Measurements from ENCODE around the gene SCAI. TPM values are rescaled to one million over a fixed set of nuclear protein-coding genes. Genes with fewer than 3 reads are reported as not detected.
A peak's percentile ranks its signal among the peaks of the same experiment; 100 is the strongest.

SCAI gene
- total RNA-seq, 1 experiment from 2014 or later, result 4.7 TPM

DNA sequence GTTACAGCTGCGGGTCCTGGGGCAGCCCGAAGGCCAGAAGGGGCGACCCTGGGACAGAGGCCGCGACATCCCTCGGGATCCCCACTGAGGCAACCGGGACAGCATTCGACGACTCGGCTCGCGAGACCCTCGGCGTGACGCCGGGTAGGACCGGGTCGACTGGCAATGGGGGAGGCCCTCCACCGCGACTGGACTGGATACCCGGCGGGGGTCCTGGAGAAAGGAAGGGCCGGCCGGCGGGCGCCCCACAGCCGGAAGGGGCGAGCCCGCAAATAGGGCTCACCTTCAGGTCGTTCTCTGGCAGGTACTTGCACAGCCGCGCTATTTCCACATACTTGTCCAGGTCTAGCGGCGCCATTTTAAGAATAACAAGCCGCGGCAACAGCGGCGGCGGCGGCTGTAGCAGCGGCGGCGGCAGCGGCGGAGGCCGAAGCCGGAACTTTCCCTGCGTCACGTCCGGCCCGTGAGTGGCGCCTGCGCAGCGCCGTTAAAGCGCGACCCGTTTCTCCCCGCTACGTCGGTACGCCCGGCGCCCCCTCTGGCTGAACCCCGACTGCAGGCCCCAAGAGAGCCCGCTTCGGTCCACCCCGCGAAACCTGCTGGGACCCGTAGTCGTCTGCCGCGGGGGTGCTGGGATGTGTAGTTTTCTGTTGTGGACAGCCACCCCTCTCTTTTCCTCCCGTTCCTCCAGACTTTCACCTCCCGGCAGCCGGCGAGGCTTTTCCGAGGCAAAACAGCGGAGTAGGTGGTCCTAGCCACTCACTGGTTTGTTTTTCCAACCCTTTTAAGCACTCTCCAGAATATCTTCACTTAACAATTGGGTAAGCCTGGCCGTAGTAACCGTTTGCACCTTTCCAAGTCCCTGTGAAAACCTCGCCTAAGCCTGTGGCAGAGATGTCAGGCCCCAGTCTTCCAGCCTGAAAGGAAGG is 46.3 kb upstream of the SCAI start, which contains the start of gene PPP6C:
TSS of gene PPP6C (minus strand) at position 443 of the 929 bp plus-strand sequence. CDS start at position 358, 85 bp downstream.
- DNase-seq (ENCODE audit: low read depth, low spot score) (peak; percentile 67), ATAC-seq (peak; percentile 99)
- ChIA-PET POLR2A (no interaction called here), CTCF (no interaction called here)
- no peaks in the 10 kb centered on the region for H3K27me3 ChIP-seq (ENCODE audit: control insufficient read depth, insufficient read depth, low read length)
- TF ChIP-seq CTCF (IDR thresholded peaks at IDR 0.05) (peak; percentile 79), TCF7L2 (IDR thresholded peaks at IDR 0.05; ENCODE audit: low read depth, low read length) (no peak), SIN3A (IDR thresholded peaks at IDR 0.05; ENCODE audit: borderline replicate concordance, insufficient read depth, low read depth, low read length) (peak; percentile 1; the same call in 1 of the 2 replicates), POLR2AphosphoS5 (IDR thresholded peaks at IDR 0.05; ENCODE audit: low read depth, low read length) (peak; percentile 82)
- TF ChIP-seq, protein P1, sequence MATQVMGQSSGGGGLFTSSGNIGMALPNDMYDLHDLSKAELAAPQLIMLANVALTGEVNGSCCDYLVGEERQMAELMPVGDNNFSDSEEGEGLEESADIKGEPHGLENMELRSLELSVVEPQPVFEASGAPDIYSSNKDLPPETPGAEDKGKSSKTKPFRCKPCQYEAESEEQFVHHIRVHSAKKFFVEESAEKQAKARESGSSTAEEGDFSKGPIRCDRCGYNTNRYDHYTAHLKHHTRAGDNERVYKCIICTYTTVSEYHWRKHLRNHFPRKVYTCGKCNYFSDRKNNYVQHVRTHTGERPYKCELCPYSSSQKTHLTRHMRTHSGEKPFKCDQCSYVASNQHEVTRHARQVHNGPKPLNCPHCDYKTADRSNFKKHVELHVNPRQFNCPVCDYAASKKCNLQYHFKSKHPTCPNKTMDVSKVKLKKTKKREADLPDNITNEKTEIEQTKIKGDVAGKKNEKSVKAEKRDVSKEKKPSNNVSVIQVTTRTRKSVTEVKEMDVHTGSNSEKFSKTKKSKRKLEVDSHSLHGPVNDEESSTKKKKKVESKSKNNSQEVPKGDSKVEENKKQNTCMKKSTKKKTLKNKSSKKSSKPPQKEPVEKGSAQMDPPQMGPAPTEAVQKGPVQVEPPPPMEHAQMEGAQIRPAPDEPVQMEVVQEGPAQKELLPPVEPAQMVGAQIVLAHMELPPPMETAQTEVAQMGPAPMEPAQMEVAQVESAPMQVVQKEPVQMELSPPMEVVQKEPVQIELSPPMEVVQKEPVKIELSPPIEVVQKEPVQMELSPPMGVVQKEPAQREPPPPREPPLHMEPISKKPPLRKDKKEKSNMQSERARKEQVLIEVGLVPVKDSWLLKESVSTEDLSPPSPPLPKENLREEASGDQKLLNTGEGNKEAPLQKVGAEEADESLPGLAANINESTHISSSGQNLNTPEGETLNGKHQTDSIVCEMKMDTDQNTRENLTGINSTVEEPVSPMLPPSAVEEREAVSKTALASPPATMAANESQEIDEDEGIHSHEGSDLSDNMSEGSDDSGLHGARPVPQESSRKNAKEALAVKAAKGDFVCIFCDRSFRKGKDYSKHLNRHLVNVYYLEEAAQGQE (IDR thresholded peaks at IDR 0.05; ENCODE audit: insufficient read depth in 1 of 2, low read depth in 2 of 2, low read length in 1 of 2), result no peak
- H3K4me1 ChIP-seq (ENCODE audit: control insufficient read depth, insufficient read depth, low read length), result no peaks in the 10 kb centered on the region
- intact Hi-C loops (cut with micrococcal nuclease; ENCODE audit: unreplicated experiment) (no loop called here), in situ Hi-C loops (cut with HindIII; ENCODE audit: low pct_unique_long_range_greater_than_20kb, low sequenced_read_pairs) (no loop called here)
- H3K9me3 ChIP-seq (ENCODE audit: control insufficient read depth, insufficient read depth, low read depth, low read length), result no peaks in the 10 kb centered on the region
- no TSS peak for BruUV-seq (replicated peaks)
- peaks cover 4% of the 10 kb centered on the region; the same call in 1 of the 2 replicates for H3K36me3 ChIP-seq (ENCODE audit: control insufficient read depth, insufficient read depth, low read length)
- H3K27ac ChIP-seq (ENCODE audit: low read length), result peak within 1 kb of the TSS; percentile 91
- peak within 1 kb of the TSS; percentile 89 to 93 for H3K4me3 ChIP-seq (ENCODE audit: low read depth in 2 of 2, low read length in 2 of 2)

GRCh38 chr9:125189011-125189360 is 45.7 kb upstream of the SCAI start:
- peak overlapping the region; percentile 89 to 93 for H3K4me3 ChIP-seq (ENCODE audit: low read depth in 2 of 2, low read length in 2 of 2)
- in situ Hi-C loops (cut with HindIII; ENCODE audit: low pct_unique_long_range_greater_than_20kb, low sequenced_read_pairs), result no loop called here
- ATAC-seq (peak; percentile 4; the same call in 1 of the 2 replicates), DNase-seq (ENCODE audit: low read depth, low spot score) (no peak)
- H3K4me1 ChIP-seq (ENCODE audit: control insufficient read depth, insufficient read depth, low read length), result no peaks in the 10 kb centered on the region
- H3K27me3 ChIP-seq (ENCODE audit: control insufficient read depth, insufficient read depth, low read length), result no peaks in the 10 kb centered on the region
- peak overlapping the region; percentile 76; the same call in 1 of the 2 replicates for H3K27ac ChIP-seq (ENCODE audit: low read length)
- POLR2A ChIA-PET, result interaction anchor here (0.6 kb wide), 1 partner anchor 309 kb away, joined by 3 read pairs; no protein-coding TSS in a partner anchor
- H3K36me3 ChIP-seq (ENCODE audit: control insufficient read depth, insufficient read depth, low read length), result peaks cover 4% of the 10 kb centered on the region; the same call in 1 of the 2 replicates
- CTCF ChIA-PET, result no interaction called here
- TSS peak; percentile 92 for BruUV-seq (replicated peaks)
- TF ChIP-seq, protein P1 (IDR thresholded peaks at IDR 0.05; ENCODE audit: insufficient read depth in 1 of 2, low read depth in 2 of 2, low read length in 1 of 2), result no peak
- TF ChIP-seq TCF7L2 (IDR thresholded peaks at IDR 0.05; ENCODE audit: low read depth, low read length) (no peak), SIN3A (IDR thresholded peaks at IDR 0.05; ENCODE audit: borderline replicate concordance, insufficient read depth, low read depth, low read length) (peak; percentile 35; the same call in 1 of the 2 replicates), POLR2AphosphoS5 (IDR thresholded peaks at IDR 0.05; ENCODE audit: low read depth, low read length) (no peak), CTCF (IDR thresholded peaks at IDR 0.05) (no peak)
- intact Hi-C loops (cut with micrococcal nuclease; ENCODE audit: unreplicated experiment), result no loop called here
- no peaks in the 10 kb centered on the region for H3K9me3 ChIP-seq (ENCODE audit: control insufficient read depth, insufficient read depth, low read depth, low read length)

All from Panc1 (cell line).